H9 (cell line): ENCODE measurements around the gene JAG1. TPM values are rescaled to one million over a fixed set of nuclear protein-coding genes. Genes with fewer than 3 reads are reported as not detected.

Experiments
- DNase-seq: peaks from one replicate; pipeline ENCODE4 v3.0.0-alpha.2; 2017
- H2AFZ ChIP-seq: one replicate; pipeline ENCODE4 v1.6.1; 2013; ENCODE audit warnings: mild to moderate bottlenecking, low read length, control low read depth, moderate library complexity
- H2AK5ac ChIP-seq: 2 replicates; pipeline ENCODE4 v1.6.1; 2013; ENCODE audit warnings: low read length, control low read depth, mixed read lengths; ENCODE audit not compliant: insufficient read length
- H2BK120ac ChIP-seq: one replicate; pipeline ENCODE4 v1.6.1; 2013; ENCODE audit warnings: low read depth, mild to moderate bottlenecking, low read length, control low read depth, inconsistent platforms; ENCODE audit not compliant: poor library complexity, severe bottlenecking
- H2BK12ac ChIP-seq: 2 replicates; pipeline ENCODE4 v1.6.1; 2013; ENCODE audit warnings: low read length, control low read depth, mixed read lengths, low read depth; ENCODE audit not compliant: insufficient read length
- H2BK15ac ChIP-seq: 2 replicates; pipeline ENCODE4 v1.6.1; 2013; ENCODE audit warnings: low read depth, low read length, control low read depth
- H2BK20ac ChIP-seq: one replicate; pipeline ENCODE4 v1.6.1; 2013; ENCODE audit warnings: low read depth, mild to moderate bottlenecking, low read length, control low read depth, inconsistent platforms; ENCODE audit not compliant: poor library complexity, severe bottlenecking
- H2BK5ac ChIP-seq: 2 replicates; pipeline ENCODE4 v1.6.1; 2013; ENCODE audit warnings: low read length, control low read depth, mixed read lengths; ENCODE audit not compliant: insufficient read length
- H3K14ac ChIP-seq: 2 replicates; pipeline ENCODE4 v1.6.1; 2013; ENCODE audit warnings: low read length, control low read depth; ENCODE audit not compliant: insufficient read depth
- H3K18ac ChIP-seq: 2 replicates; pipeline ENCODE4 v1.6.1; 2013; ENCODE audit warnings: low read depth, mild to moderate bottlenecking, mixed read lengths, low read length, control low read depth; ENCODE audit not compliant: insufficient read length
- H3K23ac ChIP-seq: 2 replicates; pipeline ENCODE4 v1.6.1; 2013; ENCODE audit warnings: low read length, control low read depth, mixed read lengths, low read depth; ENCODE audit not compliant: insufficient read length
- H3K23me2 ChIP-seq: 2 replicates; pipeline ENCODE4 v1.6.1; 2013; ENCODE audit warnings: low read depth, mild to moderate bottlenecking, mixed read lengths, low read length, control low read depth; ENCODE audit not compliant: insufficient read length, poor library complexity, severe bottlenecking
- H3K27ac ChIP-seq: 2 replicates; pipeline ENCODE4 v1.5.1; 2013; ENCODE audit warnings: low read length, control low read depth, mixed read lengths, low read depth; ENCODE audit not compliant: insufficient read length
- H3K27me3 ChIP-seq: 2 replicates; pipeline ENCODE4 v1.6.1; 2013; ENCODE audit warnings: low read length, control low read depth, inconsistent platforms; ENCODE audit not compliant: insufficient read depth
- H3K4ac ChIP-seq: 2 replicates; pipeline ENCODE4 v1.6.1; 2013; ENCODE audit warnings: low read depth, mild to moderate bottlenecking, control low read depth, inconsistent platforms, low read length, moderate library complexity
- H3K4me1 ChIP-seq: 2 replicates; pipeline ENCODE4 v1.6.1; 2013; ENCODE audit warnings: low read length, control low read depth, inconsistent platforms; ENCODE audit not compliant: insufficient read depth
- H3K4me2 ChIP-seq: 2 replicates; pipeline ENCODE4 v1.6.1; 2013; ENCODE audit warnings: low read length, control low read depth, mixed read lengths; ENCODE audit not compliant: insufficient read length, insufficient read depth
- H3K56ac ChIP-seq: 2 replicates; pipeline ENCODE4 v1.6.1; 2013; ENCODE audit warnings: low read depth, mild to moderate bottlenecking, mixed read lengths, low read length, control low read depth; ENCODE audit not compliant: insufficient read length
- H3K79me1 ChIP-seq: 2 replicates; pipeline ENCODE4 v1.6.1; 2013; ENCODE audit warnings: low read depth, mild to moderate bottlenecking, moderate library complexity, low read length, control low read depth, inconsistent platforms; ENCODE audit not compliant: insufficient read depth, poor library complexity, severe bottlenecking
- H3K79me2 ChIP-seq: 2 replicates; pipeline ENCODE4 v1.6.1; 2013; ENCODE audit warnings: low read length, control low read depth, inconsistent platforms; ENCODE audit not compliant: insufficient read depth
- H3K9ac ChIP-seq: 2 replicates; pipeline ENCODE4 v1.6.1; 2013; ENCODE audit warnings: low read length, control low read depth, mixed read lengths; ENCODE audit not compliant: insufficient read length; ENCODE audit errors: extremely low read depth
- H3K9me3 ChIP-seq: one replicate; pipeline ENCODE4 v1.6.1; 2013; ENCODE audit warnings: low read depth, low read length, inconsistent platforms; ENCODE audit not compliant: control insufficient read depth
- H3T11ph ChIP-seq: one replicate; pipeline ENCODE4 v1.6.1; 2013; ENCODE audit warnings: mild to moderate bottlenecking, low read length, control low read depth, inconsistent platforms
- H4K20me1 ChIP-seq: one replicate; pipeline ENCODE4 v1.6.1; 2013; ENCODE audit not compliant: control insufficient read depth, insufficient read length, insufficient read depth
- H4K5ac ChIP-seq: 2 replicates; pipeline ENCODE4 v1.6.1; 2013; ENCODE audit warnings: low read depth, mild to moderate bottlenecking, mixed read lengths, low read length, control low read depth; ENCODE audit not compliant: insufficient read length
- H4K8ac ChIP-seq: replicated peaks from 2 replicates; pipeline ENCODE4 v1.6.1; 2013; ENCODE audit warnings: low read length, control low read depth, mixed read lengths, low read depth; ENCODE audit not compliant: insufficient read length
- H4K91ac ChIP-seq: 2 replicates; pipeline ENCODE4 v1.6.1; 2013; ENCODE audit warnings: low read depth, mild to moderate bottlenecking, moderate library complexity, mixed read lengths, low read length, control low read depth; ENCODE audit not compliant: insufficient read length
- H3K27ac Mint-ChIP-seq, 3 experiments: 2 replicates in 2 of 3; 3 replicates in 1 of 3; pipeline ENCODE4 v1.8.0; 2020 to 2021; ENCODE audit warnings: mixed read lengths in 3 of 3, mild to moderate bottlenecking in 1 of 3, moderate library complexity in 1 of 3
- H3K27me3 Mint-ChIP-seq: 2 replicates; pipeline ENCODE4 v1.8.0; 2021; ENCODE audit warnings: low read depth, mild to moderate bottlenecking, moderate library complexity, mixed read lengths
- H3K36me3 Mint-ChIP-seq, 3 experiments: 2 replicates in 2 of 3; 3 replicates in 1 of 3; pipeline ENCODE4 v1.8.0; 2020 to 2021; ENCODE audit warnings: low read depth in 3 of 3, mixed read lengths in 3 of 3; ENCODE audit not compliant: insufficient read depth in 1 of 3
- H3K4me1 Mint-ChIP-seq, 2 experiments: 2 replicates each; pipeline ENCODE4 v1.8.0; 2020; ENCODE audit warnings: mixed read lengths in 2 of 2
- H3K4me3 Mint-ChIP-seq, 2 experiments: 2 replicates in 1 of 2; 3 replicates in 1 of 2; pipeline ENCODE4 v1.8.0; 2020 to 2021; ENCODE audit warnings: mild to moderate bottlenecking in 2 of 2, mixed read lengths in 2 of 2, moderate library complexity in 1 of 2
- H3K9me3 Mint-ChIP-seq, 2 experiments: 2 replicates in 1 of 2; 3 replicates in 1 of 2; pipeline ENCODE4 v1.8.0; 2020; ENCODE audit warnings: mild to moderate bottlenecking in 2 of 2, mixed read lengths in 2 of 2, moderate library complexity in 1 of 2
- WGBS: extraction: QIAGEN DNeasy Blood & Tissue Kit; methylation state at CpG from one replicate; pipeline ENCODE4 v1.1.7; 2013; ENCODE audit warnings: missing lambda C conversion rate, low lambda C conversion rate, mixed read lengths; ENCODE audit not compliant: insufficient read length; ENCODE audit errors: extremely low coverage; 5-methylcytosine and 5-hydroxymethylcytosine counted together
- total RNA-seq: library from RNA; stranded (reverse); gene quantifications from 2 replicates; pipeline ENCODE4 v1.2.1, GENCODE V29; 2021
- TF ChIP-seq, protein P1 (sequence below): fragments of 200-600 bp; sonication (generic); conservative IDR thresholded peaks from 3 replicates; pipeline ENCODE4 v1.8.0; 2021; ENCODE audit warnings: antibody characterized with exemption, mild to moderate bottlenecking

JAG1 gene
- total RNA-seq, 1 experiment from 2014 or later, result 58.1 TPM

DNA sequence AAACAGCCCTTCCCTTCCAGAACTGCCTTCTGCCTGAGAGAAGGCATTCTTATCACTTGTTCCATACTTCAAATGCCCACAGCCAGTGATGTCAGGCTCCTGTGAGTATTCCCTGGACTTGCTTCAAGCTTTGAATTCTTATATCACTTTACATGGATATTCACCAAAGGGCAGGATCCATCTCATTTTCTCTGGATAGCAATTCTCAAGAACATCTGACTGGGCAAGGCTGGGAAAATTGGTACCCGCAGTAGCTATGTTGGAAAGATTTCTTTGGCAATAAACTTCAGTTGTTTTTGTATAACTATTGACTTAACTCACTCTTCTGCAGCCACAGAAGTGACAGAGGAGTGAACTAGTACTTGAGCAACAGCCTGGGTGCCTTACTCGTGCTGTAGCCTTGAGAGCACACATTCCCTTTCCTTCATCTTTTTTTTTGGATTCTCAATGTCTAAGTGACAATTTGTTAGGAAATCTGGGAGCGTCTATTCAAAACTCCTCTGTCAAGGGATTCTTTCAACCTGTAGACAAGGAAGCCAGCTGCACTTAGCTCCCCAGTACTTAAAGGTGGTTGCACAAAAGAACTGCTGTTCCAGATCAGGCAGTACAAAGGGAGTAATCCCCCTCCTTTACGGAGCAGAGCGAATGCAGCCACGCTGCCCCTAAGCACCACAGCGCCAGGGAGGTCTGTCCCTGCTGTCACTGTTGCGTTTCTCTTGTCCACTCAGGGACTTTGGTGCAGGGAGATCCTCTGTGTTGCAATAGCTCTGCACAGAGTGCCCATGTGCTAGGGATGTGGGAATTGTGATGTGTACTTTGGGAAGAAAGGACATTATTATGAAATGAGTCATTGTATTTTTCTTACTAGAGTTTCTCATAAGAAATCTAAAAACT, 69.6 kb downstream of the JAG1 start:
- no peak overlapping the region for H2BK120ac ChIP-seq
- no peak for DNase-seq
- no peaks in the 10 kb centered on the region for H3K27me3 ChIP-seq
- H2BK15ac ChIP-seq, result no peak overlapping the region
- Mint-ChIP-seq H3K36me3 (peaks cover 1 to 13% (median 3%) of the 10 kb centered on the region in 3 experiments; a peak in 4 of 7 replicates), H3K4me1 (peaks cover 9 to 16% of the 10 kb centered on the region in 2 experiments), H3K4me3 (no peak overlapping the region), H3K27me3 (no peaks in the 10 kb centered on the region), H3K27ac (peak overlapping the region in 2 of 3 experiments; percentile 39 to 40; a peak in 1 of 7 replicates), H3K9me3 (no peaks in the 10 kb centered on the region)
- H4K20me1 ChIP-seq, result no peaks in the 10 kb centered on the region
- no peak overlapping the region for H3K56ac ChIP-seq
- H3K27ac ChIP-seq, result no peak overlapping the region
- no peak overlapping the region for H4K5ac ChIP-seq
- no peaks in the 10 kb centered on the region for H3K79me1 ChIP-seq
- no peak overlapping the region for H2AK5ac ChIP-seq
- no peaks in the 10 kb centered on the region for H3K4me1 ChIP-seq
- H3K4ac ChIP-seq, result no peak overlapping the region
- H2BK20ac ChIP-seq, result no peak overlapping the region
- no peak overlapping the region for H3K18ac ChIP-seq
- H3T11ph ChIP-seq, result no peak overlapping the region
- no peak overlapping the region for H2AFZ ChIP-seq
- no peak overlapping the region for H3K9ac ChIP-seq
- no peaks in the 10 kb centered on the region for H3K9me3 ChIP-seq
- H2BK5ac ChIP-seq, result no peak overlapping the region
- H3K79me2 ChIP-seq, result no peaks in the 10 kb centered on the region
- no peak overlapping the region for H3K14ac ChIP-seq
- TF ChIP-seq, protein P1, sequence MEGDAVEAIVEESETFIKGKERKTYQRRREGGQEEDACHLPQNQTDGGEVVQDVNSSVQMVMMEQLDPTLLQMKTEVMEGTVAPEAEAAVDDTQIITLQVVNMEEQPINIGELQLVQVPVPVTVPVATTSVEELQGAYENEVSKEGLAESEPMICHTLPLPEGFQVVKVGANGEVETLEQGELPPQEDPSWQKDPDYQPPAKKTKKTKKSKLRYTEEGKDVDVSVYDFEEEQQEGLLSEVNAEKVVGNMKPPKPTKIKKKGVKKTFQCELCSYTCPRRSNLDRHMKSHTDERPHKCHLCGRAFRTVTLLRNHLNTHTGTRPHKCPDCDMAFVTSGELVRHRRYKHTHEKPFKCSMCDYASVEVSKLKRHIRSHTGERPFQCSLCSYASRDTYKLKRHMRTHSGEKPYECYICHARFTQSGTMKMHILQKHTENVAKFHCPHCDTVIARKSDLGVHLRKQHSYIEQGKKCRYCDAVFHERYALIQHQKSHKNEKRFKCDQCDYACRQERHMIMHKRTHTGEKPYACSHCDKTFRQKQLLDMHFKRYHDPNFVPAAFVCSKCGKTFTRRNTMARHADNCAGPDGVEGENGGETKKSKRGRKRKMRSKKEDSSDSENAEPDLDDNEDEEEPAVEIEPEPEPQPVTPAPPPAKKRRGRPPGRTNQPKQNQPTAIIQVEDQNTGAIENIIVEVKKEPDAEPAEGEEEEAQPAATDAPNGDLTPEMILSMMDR, result no peak
- H2BK12ac ChIP-seq, result no peak overlapping the region
- no peak overlapping the region for H3K23ac ChIP-seq
- no peak overlapping the region for H3K4me2 ChIP-seq
- WGBS, result no CpG with 5 or more reads among the region's 8 CpGs
- no peak overlapping the region for H4K8ac ChIP-seq
- H4K91ac ChIP-seq, result no peak overlapping the region
- H3K23me2 ChIP-seq, result no peaks in the 10 kb centered on the region
